Stimulated activated CD8-positive, alpha-beta memory T cell treated with anti-CD3 and anti-CD28 coated beads, Interleukin-15, amount 100 ng/mL, for 24 hours (primary cell): ENCODE data around the gene SLC7A8.
A peak's percentile ranks its signal among the peaks of the same experiment; 100 is the strongest.
"Not testable (repeated sequence)": the region's sequence is repeated elsewhere in the genome, so short reads cannot be mapped to it uniquely, and the experiment has no call there.

Source experiments
- DNase-seq: peaks from one replicate; pipeline ENCODE4 v3.0.0-alpha.2; 2020; ENCODE audit warnings: low read depth

The SLC7A8 gene

DNA sequence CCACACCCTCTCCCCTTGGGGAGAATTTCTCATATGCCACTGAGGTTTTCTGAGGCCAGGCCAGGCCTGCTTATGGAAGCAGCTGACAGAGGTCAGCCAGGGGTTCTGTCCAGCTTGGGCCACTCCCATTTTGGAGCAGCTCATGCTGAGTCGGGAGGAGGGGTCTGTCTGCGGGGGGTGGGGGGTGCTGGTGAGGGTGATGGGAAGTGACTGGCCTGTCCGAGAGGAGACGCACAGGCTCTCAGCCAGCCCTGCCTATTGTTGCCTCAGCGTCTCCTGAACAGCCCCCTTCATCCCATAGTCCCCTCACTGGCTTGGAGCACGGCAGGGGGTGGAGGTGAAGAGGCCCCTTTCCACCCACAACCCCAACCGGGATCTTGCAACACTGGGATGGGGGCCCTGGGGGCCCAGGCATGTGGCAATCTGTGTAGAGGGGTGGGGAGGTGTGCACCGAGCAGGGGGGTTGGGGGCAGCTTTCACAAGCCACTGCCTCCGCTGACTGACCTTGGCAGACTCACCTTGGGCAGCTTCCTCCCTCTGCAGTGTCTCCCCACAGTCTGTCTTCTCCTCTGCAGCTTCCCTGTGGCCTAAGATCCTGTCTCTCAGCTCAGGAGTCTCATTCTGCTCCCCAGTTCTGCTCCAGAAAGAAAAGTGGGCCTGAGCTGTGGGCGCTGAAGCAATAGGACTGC is 69.9 kb downstream of the SLC7A8 start:
- DNase-seq = no peak

- no peak for DNase-seq
These were observed 70.9 kb downstream of the SLC7A8 start for GRCh38 chr14:23112359-23113178.

DNA sequence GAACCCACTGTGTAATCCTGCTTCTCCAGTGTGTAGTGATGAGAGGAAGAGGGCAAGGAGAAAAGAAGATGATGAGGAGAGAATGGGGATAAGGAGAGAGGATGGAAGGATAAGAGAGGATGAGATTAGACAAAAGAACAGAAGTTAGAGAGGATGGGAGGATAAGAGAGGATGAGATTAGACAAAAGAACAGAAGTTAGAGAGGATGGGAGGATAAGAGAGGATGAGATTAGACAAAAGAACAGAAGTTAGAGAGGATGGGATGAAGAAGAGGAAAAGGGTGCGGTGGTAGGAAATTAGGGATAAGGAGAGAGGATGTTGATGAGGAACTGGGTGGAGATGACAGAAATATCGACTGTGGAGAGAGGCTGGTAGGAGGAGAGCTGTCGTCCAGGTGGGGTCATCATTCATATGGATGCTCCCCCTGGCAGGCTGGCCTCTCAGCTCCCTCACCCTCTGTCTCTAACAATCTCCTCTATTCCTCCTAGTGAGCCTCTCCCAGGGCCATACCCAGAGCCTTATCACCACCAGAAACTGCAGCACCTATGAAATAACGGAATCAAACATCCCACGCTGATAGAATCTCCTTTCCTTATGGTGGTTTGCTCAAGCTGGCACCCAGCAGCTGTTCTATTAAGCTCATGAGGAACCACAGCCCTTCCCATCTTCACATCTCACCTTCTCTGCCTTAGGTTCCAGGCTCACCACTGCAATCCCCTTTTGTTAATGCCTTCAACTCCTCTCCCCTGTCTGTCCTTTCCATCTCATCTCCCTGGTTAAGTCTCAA is 72.7 kb downstream of the SLC7A8 start:
- no peak for DNase-seq

DNA sequence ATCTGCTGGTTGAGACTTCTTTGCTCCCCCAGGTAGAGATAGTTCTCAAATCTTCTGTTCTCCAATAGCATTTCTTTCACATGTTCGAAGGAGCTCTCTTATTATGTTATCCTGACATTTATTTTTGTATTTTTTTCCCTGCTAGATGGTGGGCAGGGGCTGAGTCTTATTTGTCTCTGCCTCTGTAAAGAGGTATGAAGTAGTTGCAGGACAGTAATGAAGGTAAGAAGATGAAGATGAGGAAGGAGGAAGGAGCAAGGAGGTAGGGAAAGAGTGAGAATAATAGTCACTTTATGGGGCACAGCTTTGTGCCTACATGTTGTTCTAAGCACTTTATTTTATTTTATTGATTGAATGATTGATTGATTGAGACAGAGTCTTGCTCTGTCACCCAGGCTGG is 73.7 kb downstream of the SLC7A8 start:
- DNase-seq = no peak

GRCh38 chr14:23108169-23108568 is 75.3 kb downstream of the SLC7A8 start:
- not testable (repeated sequence) for DNase-seq

- DNase-seq = not testable (repeated sequence)
These were observed 75.8 kb downstream of the SLC7A8 start for GRCh38 chr14:23107620-23108019.

- no peak for DNase-seq
These were observed 76.8 kb downstream of the SLC7A8 start for GRCh38 chr14:23106747-23107045.

DNA sequence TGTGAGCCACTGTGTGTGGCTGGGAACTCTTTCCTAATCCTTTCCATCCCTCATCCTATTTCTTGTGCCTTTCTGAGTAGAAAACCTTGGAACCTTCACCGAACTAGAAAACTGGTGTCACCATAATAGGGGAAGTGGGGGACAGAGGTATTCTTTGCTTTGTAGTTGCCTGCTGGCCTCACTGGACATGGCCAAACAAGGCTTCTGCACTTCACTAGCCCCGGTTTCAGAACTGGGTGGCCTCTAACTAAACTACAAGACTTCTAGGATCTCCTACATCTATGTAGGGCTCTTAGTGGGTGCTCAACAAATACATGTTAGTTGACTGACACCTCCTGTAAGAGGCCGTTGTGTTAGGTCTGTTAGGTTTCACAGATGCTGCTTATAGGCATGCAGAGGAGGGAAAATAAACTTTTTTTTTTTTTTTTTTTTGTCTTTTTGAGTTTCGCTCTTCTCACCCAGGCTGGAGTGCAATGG is 78.1 kb downstream of the SLC7A8 start:
- DNase-seq = no peak

GRCh38 chr14:23104591-23105347 is 78.7 kb downstream of the SLC7A8 start, which contains the start of gene CIROP:
Gene CIROP (minus strand): TSS chr14:23104989. CDS start chr14:23104920, 69 bp downstream.
- DNase-seq = no peak

- DNase-seq = no peak
These were observed 79.3 kb downstream of the SLC7A8 start for GRCh38 chr14:23104070-23104590.

GRCh38 chr14:23103581-23103980 is 79.9 kb downstream of the SLC7A8 start:
- DNase-seq = no peak

- no peak for DNase-seq
These were observed 80.7 kb downstream of the SLC7A8 start for GRCh38 chr14:23102801-23103200.

DNA sequence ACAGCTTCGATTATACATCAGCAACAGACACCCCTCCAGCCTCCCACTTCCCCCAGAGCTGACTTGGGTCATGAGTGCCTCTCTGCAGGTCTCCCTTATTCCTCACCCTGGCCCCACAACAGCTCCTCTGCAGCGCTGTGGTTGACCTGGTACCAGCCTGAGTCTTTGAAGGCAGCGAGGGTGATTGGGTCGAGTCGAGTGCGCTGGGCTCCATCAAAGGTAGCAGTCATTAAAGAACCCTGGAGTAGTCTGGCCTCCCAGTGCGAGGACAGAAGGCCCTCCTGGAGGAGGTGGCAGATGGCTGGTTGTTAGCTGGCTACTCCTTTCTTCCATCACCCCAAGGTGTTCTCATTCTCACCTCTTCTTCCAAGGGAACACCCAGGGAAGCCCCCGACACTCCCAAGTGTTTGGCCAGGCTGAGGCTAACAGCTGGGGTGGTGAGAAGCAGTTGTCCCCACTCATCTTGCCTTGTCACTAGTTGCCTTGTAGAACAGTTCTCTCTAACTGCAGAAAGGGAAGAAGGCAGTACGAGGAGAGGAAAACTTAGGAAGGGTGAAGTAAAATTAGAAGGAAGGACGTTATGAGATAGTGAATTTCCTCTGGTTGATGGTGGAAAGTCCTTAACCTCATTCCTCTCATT is 81.4 kb downstream of the SLC7A8 start:
- no peak for DNase-seq

- no peak for DNase-seq
These were observed 82.1 kb downstream of the SLC7A8 start for GRCh38 chr14:23101213-23101970.

DNA sequence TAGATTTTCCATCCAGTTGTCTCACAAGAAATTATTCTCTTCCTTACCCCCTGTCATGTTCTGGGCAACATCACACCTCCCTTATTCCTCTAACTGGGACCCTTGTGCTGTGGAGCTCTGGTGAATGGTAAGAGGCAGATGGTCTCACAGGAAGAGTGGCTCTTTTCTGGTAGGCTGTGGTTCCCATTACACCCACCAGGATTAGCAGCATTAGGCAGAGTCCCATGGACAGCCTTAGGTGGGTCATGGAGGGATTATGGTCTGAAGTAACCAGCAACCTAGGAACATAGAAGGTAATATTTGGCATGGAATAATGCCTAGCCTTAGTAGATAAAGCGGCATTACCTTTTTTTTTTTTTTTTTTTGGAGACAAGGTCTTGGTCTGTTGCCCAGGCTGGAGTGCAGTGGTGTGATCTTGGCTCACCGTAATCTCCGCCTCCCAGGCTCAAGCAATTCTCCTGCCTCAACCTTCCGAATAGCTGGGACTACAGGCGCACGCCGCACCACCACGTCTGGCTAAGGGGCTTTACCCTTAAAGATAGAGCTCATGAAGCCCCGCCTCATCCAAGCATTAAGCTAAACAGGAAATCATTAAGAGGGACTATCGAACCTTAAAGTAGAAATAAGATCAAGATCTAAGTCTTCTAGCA is 84.1 kb downstream of the SLC7A8 start:
- no peak for DNase-seq

DNA sequence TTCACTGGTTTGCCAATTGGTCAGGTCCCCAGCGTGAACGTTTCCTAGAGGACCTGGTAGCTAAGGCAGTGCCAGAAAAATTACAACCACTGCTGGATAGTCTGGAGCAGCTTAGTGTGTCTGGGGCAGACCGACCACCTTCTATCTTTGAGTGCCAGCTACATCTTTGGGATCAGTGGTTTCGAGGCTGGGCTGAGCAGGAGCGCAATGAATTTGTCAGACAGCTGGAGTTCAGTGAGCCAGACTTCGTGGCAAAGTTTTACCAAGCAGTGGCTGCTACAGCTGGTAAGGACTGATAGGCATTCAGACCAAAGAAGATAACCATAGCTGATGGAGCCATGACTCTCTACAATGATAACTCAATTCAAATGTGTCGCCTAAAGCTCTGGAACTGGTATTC is 85.7 kb downstream of the SLC7A8 start:
- no peak for DNase-seq

- no peak for DNase-seq
These were observed 88.0 kb downstream of the SLC7A8 start, which contains the start of gene C14orf119 for GRCh38 chr14:23095196-23096108. Gene C14orf119 (plus strand): TSS chr14:23095505. CDS start chr14:23097659, 2,154 bp downstream.

DNA sequence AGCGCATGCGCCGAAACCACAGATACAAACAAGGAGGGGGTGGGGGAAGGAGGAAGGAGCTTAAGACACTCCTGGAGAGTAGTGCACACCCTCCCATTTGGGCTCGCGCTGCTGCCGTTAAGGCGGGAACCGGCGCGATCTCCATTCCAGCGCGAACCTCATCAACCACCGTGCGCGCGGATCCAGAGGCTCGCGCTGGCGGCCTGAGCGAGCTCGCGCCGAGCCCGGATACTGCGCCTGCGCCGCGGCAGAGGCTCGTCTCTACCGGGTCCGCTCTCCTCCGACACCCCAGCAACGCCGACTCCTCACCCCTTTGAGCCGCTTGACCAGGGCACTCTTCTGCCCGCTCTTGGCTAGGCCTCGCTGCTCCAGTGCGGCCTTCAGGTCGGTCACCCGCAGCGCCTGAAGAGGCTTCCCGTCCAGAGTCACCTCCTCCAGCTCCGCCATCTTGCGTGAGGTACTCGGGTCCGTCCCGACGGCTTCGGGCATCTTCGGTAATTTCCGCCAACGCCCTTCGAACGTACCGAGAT is 88.7 kb downstream of the SLC7A8 start, which contains the start of gene ACIN1:
Gene ACIN1, minus strand, starts transcription at position 471 of the 530 bp plus-strand sequence. Its CDS starts 24 bp downstream, at position 447.
- DNase-seq = peak; percentile 93
